ENCODE results near the gene TSEN2.

TSEN2 gene

GRCh38 chr3:12553921-12554391 lies 69.7 kb downstream of the TSEN2 start:
- peak; percentile 47 for DNase-seq (ENCODE audit: low read depth)
- 0 out of 2 replicates have a peak, but pooled peaks have one; percentile 8 for TF ChIP-seq CTCF (conservative IDR thresholded peaks at IDR 0.05; ENCODE audit: low read length)

GRCh38 chr3:12556314-12556689 lies 72.0 kb downstream of the TSEN2 start:
- H3K4me3 ChIP-seq (ENCODE audit: low read length) = peak overlapping the region; percentile 74
- no peak for DNase-seq (ENCODE audit: low read depth)
- no peak for TF ChIP-seq CTCF (conservative IDR thresholded peaks at IDR 0.05; ENCODE audit: low read length)

More at GRCh38 chr3:12553921-12554391, 69.7 kb downstream of the TSEN2 start:
- H3K4me3 ChIP-seq (ENCODE audit: low read length) = peak overlapping the region; percentile 64

- H3K4me3 ChIP-seq (ENCODE audit: low read length) = peak within 1 kb of the TSS; percentile 74
- DNase-seq (ENCODE audit: low read depth) = peak; percentile 83
- no peak for TF ChIP-seq CTCF (conservative IDR thresholded peaks at IDR 0.05; ENCODE audit: low read length)
Observed at GRCh38 chr3:12556690-12557472, 72.6 kb downstream of the TSEN2 start, which contains the start of gene MKRN2. Gene MKRN2, plus strand, starts transcription at chr3:12557087. Its CDS starts 64 bp downstream, at chr3:12557151.

GRCh38 chr3:12557473-12558100 lies 73.3 kb downstream of the TSEN2 start:
- peak; percentile 56 for DNase-seq (ENCODE audit: low read depth)
- no peak for TF ChIP-seq CTCF (conservative IDR thresholded peaks at IDR 0.05; ENCODE audit: low read length)
- H3K4me3 ChIP-seq (ENCODE audit: low read length) = peak overlapping the region; percentile 71

GRCh38 chr3:12558706-12559105 lies 74.4 kb downstream of the TSEN2 start:
- H3K4me3 ChIP-seq (ENCODE audit: low read length) = peak overlapping the region; percentile 71
- no peak for DNase-seq (ENCODE audit: low read depth)
- TF ChIP-seq CTCF (conservative IDR thresholded peaks at IDR 0.05; ENCODE audit: low read length) = no peak

GRCh38 chr3:12559520-12559919 lies 75.2 kb downstream of the TSEN2 start:
- no peak overlapping the region for H3K4me3 ChIP-seq (ENCODE audit: low read length)
- no peak for TF ChIP-seq CTCF (conservative IDR thresholded peaks at IDR 0.05; ENCODE audit: low read length)
- DNase-seq (ENCODE audit: low read depth) = no peak
